Mucosa of stomach (tissue), 1 donor: ENCODE measurements around the gene TMEM54.

Experiments used
- H3K27me3 ChIP-seq: one replicate; pipeline ENCODE4 v1.7.0; 2013; ENCODE audit warnings: mild to moderate bottlenecking, low read length; ENCODE audit not compliant: control insufficient read depth, insufficient read depth
- H3K36me3 ChIP-seq: one replicate; pipeline ENCODE4 v1.7.0; 2013; ENCODE audit warnings: low read length; ENCODE audit not compliant: control insufficient read depth, insufficient read depth
- H3K4me1 ChIP-seq: one replicate; pipeline ENCODE4 v1.7.0; 2013; ENCODE audit warnings: mild to moderate bottlenecking, low read length; ENCODE audit not compliant: control insufficient read depth, insufficient read depth
- H3K4me3 ChIP-seq: one replicate; pipeline ENCODE4 v1.7.0; 2013; ENCODE audit warnings: low read length
- H3K9ac ChIP-seq: one replicate; pipeline ENCODE4 v1.7.0; 2013; ENCODE audit warnings: mild to moderate bottlenecking, low read length, moderate library complexity
- H3K9me3 ChIP-seq: one replicate; pipeline ENCODE4 v1.7.0; 2013; ENCODE audit warnings: mild to moderate bottlenecking, low read length, moderate library complexity; ENCODE audit not compliant: control insufficient read depth
- donor health status: Pancreatic carcinoma.

The TMEM54 gene

DNA sequence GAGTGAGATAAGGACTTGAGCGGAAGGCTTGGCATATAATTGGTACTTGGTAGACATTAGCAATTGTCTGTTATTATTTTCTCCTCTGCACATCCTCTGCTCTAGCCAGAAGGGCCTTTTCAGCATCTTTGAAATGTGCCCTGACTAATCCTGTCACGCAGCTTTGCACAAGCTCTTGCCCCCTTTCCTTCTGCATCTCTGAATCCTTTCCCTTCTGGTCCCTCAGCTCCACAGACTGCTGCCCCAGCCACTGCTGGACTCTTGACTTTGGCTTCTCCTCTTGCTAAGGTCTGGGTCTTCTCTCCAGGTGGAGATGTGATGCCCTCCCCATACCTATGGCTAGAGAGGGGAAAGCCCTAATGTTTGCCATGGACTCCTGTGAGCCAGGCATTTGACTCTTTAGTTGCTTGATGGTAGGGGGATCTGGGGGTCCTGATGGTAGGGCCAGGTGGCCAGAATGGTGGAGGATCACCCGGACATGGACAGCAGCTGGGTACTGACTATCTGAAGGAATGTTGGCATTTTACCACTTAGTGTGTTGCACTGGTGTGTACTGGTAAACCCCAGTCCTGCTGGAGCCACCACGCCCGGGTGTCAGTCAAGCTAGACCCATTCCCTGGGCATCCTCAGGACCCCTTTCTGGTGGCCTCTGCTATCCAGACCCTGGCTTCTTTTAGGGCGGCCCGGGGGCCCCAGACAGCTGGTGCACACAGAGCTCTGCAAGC, 10.5 kb downstream of the TMEM54 start:
- no peak overlapping the region for H3K4me3 ChIP-seq

DNA sequence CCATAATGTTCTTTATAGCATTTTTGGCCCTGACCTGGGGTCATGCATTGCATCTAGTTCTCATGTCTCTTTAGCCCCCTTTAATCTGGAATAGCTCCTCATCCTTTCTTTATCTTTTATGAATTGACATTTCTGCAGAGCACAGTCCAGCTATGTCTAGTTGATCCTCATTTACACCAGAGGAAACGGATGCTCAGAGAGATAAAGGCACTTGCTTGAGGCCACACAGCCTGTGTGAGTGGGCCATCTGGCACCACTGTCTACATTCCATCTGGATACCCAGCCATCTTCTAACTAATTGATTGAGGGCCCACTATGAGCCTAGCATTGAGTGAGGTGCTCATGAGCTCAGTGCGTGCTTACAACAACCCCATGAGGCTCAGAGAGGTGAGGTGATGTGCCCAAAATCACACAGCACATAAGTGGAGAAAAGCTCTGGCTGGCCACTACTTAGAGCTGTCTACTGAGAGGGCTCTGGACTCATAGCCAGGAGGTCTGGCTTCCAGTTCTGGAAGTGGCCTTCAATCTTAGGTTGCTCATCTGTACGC, 11.4 kb downstream of the TMEM54 start:
- H3K9me3 ChIP-seq: no peaks in the 10 kb centered on the region
- H3K36me3 ChIP-seq: no peaks in the 10 kb centered on the region
- H3K27me3 ChIP-seq: peaks cover 42% of the 10 kb centered on the region
- peaks cover 15% of the 10 kb centered on the region for H3K4me1 ChIP-seq
- H3K4me3 ChIP-seq: no peak overlapping the region
- no peak overlapping the region for H3K9ac ChIP-seq

More for the DNA sequence above, 10.5 kb downstream of the TMEM54 start:
- peaks cover 33% of the 10 kb centered on the region for H3K27me3 ChIP-seq
- H3K9me3 ChIP-seq: no peaks in the 10 kb centered on the region
- H3K36me3 ChIP-seq: no peaks in the 10 kb centered on the region
- H3K9ac ChIP-seq: no peak overlapping the region
- peaks cover 15% of the 10 kb centered on the region for H3K4me1 ChIP-seq

DNA sequence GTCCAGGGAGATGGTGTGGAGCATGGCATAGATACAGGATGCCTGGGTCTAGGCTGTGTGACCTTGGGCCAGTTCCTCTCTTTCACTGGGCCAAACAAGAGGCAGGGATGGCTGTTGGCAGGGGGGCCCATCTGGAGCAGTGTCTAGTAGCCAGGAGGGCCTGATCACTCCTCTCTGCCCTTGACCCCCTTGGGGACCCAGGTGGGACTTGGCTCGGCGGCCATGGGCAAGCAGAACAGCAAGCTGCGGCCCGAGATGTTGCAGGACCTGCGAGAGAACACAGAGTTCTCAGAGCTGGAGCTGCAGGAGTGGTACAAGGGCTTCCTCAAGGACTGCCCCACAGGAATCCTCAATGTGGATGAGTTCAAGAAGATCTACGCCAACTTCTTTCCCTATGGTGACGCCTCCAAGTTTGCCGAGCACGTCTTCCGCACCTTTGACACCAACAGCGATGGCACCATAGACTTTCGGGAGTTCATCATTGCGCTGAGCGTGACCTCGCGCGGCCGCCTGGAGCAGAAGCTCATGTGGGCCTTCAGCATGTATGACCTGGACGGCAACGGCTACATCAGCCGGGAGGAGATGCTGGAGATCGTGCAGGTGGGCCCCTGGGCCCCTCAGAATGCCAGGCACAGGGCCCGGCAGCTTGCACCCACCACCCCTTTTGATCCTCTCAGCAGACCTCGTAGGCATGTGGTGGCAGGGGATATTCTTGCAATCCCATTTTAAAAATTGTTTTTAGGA, 12.3 kb downstream of the TMEM54 start:
- no peaks in the 10 kb centered on the region for H3K9me3 ChIP-seq
- H3K27me3 ChIP-seq: peaks cover 49% of the 10 kb centered on the region
- no peaks in the 10 kb centered on the region for H3K36me3 ChIP-seq
- no peak overlapping the region for H3K4me3 ChIP-seq
- H3K9ac ChIP-seq: no peak overlapping the region
- H3K4me1 ChIP-seq: peaks cover 11% of the 10 kb centered on the region

DNA sequence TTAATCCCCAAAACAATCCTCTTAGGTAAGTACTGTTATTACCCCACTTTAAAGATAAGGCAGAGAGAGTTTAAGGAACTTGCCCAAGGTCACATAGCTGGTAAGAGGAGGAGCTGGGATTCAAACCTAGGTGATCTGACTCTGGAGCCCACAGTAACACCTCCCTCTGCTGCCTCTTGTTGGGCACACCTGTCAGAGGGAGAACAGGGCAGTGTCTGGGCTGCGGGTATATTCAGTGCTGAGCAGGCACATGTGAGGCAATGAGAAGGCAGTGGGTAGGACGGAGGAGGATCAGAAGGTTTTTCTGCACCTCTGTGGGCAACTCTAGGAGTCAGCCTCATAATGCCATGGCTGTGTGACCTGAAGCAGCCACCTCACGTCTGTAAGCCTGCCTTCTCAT, 13.1 kb downstream of the TMEM54 start:
- H3K27me3 ChIP-seq: peaks cover 53% of the 10 kb centered on the region
- H3K36me3 ChIP-seq: no peaks in the 10 kb centered on the region
- no peak overlapping the region for H3K9ac ChIP-seq
- H3K4me3 ChIP-seq: no peak overlapping the region
- H3K9me3 ChIP-seq: no peaks in the 10 kb centered on the region
- peaks cover 5% of the 10 kb centered on the region for H3K4me1 ChIP-seq

DNA sequence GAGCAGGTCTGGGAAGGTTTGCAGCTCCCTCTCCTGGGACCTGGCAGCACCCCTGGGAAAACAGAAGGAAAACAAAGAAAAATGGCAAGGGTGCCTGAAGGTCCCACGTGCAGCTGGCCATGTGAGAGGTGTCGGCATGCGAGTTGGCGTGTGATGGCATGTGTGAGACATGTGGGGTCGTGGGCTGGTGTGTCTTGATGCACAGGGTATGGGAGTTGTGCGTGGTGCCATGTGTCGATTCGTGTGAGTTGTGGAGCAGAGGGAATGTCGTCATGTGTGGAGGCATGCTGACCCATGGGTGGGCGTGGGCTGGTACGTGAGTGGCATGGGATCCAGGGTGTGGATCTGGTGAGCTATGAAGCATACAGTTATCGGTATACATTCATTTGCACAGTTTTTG, 13.6 kb downstream of the TMEM54 start:
- peaks cover 51% of the 10 kb centered on the region for H3K27me3 ChIP-seq
- no peaks in the 10 kb centered on the region for H3K36me3 ChIP-seq
- no peak overlapping the region for H3K9ac ChIP-seq
- H3K4me1 ChIP-seq: peaks cover 3% of the 10 kb centered on the region
- no peak overlapping the region for H3K4me3 ChIP-seq
- H3K9me3 ChIP-seq: no peaks in the 10 kb centered on the region

DNA sequence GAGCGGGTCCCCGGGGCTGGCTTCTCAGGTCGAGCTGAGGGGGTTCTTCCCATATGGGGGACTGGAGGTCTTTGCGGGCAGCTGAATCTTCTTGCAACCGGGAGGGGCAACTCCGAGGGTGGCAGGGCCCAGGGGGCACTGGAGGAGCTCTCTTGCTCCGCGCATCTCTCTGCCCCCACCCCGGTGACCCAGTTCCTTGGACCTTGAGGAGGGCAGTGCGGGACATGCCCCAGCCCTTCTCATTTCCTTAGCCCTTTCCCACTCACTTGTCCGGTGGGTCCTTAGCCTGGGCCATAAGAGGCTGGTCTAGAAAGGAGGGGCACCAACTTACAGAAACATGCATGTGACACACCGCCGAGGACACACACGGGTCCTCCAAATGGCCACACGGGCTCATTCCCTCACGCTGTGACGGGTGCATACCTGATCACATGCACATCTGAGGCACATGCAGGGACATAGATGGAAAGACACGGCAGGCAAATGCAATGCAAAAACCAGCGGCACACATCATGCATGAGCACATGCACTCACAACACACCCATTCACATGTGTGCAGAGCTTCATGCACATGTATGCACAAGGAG, 14.3 kb downstream of the TMEM54 start:
- Histone ChIP-seq H3K4me3 (no peak overlapping the region), H3K9me3 (no peaks in the 10 kb centered on the region), H3K9ac (no peak overlapping the region), H3K36me3 (no peaks in the 10 kb centered on the region), H3K4me1 (peaks cover 5% of the 10 kb centered on the region), H3K27me3 (peaks cover 44% of the 10 kb centered on the region)

DNA sequence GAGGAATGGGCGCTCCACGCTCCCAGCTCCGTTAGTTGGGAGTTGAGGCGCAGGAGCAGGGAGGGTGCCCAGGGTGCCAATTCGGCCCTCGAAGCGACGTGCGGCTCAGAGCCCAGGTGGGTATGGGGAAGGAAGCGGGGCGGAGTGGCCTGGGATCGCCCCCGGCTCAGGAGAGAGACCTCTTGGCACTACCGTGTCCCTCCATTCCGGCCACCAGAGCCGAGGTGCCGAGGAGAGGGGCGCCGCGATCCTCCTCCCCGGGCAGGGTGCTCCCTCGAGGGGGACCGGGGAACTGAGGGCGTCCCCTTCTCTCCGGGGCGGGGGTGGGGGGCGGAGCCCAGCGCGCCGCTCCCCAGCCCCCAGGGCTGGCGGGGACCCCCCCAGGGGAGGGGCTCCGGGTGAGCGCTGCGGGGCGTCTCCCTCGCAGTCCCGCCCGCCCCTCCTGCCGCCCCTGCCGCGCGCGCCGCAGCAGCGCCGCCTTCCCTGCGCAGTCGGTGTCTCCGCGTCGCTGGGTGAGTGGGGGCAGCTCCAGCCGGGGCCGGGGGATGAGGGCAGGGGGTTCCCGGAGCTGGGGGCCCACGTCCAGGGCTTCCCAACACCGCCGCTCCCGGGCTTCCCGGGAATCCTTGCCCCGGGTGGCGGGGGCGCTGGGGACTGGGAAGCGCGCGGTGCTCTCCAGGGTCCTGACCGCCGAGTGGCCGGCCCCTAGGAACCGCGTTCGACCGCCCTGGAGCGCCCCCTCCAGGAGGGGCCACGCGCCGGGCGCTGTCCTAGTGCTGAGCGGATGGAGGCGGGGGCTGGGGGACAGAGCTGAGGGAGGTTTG, 15.0 kb downstream of the TMEM54 start, which contains the start of gene HPCA:
HPCA (plus strand) TSS at position 488 of the 824 bp plus-strand sequence. CDS start 2,408 bp downstream, outside the sequence.
- Histone ChIP-seq H3K9ac (no peak within 1 kb of the TSS), H3K9me3 (no peaks in the 10 kb centered on the region), H3K36me3 (no peaks in the 10 kb centered on the region), H3K4me1 (peaks cover 12% of the 10 kb centered on the region), H3K4me3 (no peak within 1 kb of the TSS), H3K27me3 (peaks cover 44% of the 10 kb centered on the region)

DNA sequence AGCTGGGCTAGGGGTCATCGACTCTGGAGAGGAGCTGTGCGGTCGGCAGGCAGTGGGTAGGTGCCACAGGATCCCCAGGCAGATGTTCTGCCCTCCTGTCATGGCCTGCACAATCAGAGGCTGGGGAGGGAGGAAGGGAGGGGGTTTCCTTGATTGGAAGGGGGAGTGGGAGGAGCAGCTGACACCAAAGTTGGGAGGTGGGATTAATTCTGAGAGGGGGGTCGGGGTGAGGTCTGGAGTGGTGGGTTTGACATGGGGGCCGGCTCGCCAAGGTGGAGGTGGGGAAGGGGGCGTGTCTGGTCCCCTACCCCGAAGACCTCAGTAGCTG, 15.5 kb downstream of the TMEM54 start:
- no peaks in the 10 kb centered on the region for H3K9me3 ChIP-seq
- no peaks in the 10 kb centered on the region for H3K36me3 ChIP-seq
- H3K4me3 ChIP-seq: no peak overlapping the region
- peaks cover 44% of the 10 kb centered on the region for H3K27me3 ChIP-seq
- H3K9ac ChIP-seq: no peak overlapping the region
- peaks cover 15% of the 10 kb centered on the region for H3K4me1 ChIP-seq

DNA sequence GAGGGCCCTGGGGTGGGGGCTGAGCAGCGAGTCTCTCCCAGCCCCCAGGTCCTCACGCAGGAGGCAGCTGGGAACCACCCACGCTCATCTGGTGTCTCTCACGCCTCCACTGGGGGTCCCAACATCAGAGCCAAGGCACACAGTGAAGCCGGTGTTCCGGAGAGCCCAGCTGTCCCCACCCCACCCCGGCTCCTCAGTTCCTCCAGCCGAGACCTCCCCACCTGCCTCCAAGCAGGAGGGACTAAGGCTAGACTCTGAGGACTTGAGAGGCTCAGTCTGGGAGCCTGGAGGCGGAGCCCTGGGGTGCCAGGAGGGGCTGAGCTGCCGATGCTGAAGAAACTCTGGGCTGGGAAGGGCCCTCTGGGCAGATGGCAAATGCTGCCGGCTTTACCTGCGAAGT, 16.5 kb downstream of the TMEM54 start:
- Histone ChIP-seq H3K9ac (no peak overlapping the region), H3K4me1 (peaks cover 15% of the 10 kb centered on the region), H3K36me3 (no peaks in the 10 kb centered on the region), H3K4me3 (no peak overlapping the region), H3K9me3 (no peaks in the 10 kb centered on the region), H3K27me3 (peaks cover 44% of the 10 kb centered on the region)

DNA sequence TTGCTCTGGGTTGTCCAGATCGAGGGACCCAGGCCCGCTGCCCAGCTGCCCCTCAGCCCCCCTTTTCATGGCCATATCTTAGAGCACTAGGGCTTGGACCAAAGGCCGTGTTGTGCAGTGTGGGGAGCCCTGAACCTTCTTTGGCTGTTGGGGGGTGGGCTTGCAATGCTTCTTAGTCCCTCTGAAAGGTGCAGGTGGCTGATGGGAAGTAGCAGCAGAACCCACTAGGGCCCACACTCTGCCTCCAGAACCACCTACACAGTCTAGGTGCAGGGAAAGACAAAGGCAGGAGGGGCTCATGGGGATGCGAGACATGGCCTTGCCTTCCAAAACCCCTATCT, 17.2 kb downstream of the TMEM54 start:
- H3K9me3 ChIP-seq: no peaks in the 10 kb centered on the region
- peaks cover 44% of the 10 kb centered on the region for H3K27me3 ChIP-seq
- H3K9ac ChIP-seq: no peak overlapping the region
- H3K4me1 ChIP-seq: peaks cover 15% of the 10 kb centered on the region
- H3K4me3 ChIP-seq: no peak overlapping the region
- H3K36me3 ChIP-seq: no peaks in the 10 kb centered on the region

DNA sequence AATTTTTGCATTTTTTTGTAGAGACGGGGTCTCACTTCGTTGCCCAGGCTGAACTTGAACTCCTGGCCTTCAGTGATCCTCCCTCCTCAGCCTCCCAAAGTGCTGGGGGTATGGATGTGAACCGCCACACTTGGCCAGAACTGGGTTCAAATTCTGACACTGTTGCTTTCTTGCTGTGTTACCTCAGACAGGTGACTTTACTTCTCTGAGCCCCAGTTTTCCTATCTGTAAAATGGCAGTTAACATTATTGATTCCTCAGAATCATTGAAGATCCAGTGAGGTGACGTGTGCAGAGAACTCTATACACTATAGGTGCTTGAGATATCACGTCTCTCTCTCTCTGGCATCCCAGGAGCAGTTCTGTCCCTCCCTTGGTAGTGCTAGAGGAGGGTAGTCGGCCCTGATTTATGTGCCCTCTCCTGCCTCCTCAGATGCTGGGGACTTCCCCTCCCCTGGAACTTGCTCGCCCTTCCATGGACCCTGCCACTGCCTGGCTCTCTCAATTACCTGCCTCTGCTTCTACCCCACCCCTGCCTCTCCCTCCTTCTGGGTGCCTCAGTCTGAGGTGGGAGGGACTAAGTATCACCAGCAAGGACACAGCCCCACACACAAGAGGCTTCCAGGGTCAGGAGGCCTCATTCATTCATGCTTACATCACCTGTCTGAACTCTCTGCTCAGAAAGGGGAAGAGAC, 17.7 kb downstream of the TMEM54 start:
- no peaks in the 10 kb centered on the region for H3K9me3 ChIP-seq
- peaks cover 15% of the 10 kb centered on the region for H3K4me1 ChIP-seq
- H3K9ac ChIP-seq: no peak overlapping the region
- no peak overlapping the region for H3K4me3 ChIP-seq
- peaks cover 44% of the 10 kb centered on the region for H3K27me3 ChIP-seq
- no peaks in the 10 kb centered on the region for H3K36me3 ChIP-seq
